Keratinocyte (primary cell): Measurements from ENCODE around the gene LARGE1.

Source experiments
- CTCF ChIP-seq, 3 experiments: IDR thresholded peaks in 1 of 3; conservative IDR thresholded peaks in 1 of 3; optimal IDR thresholded peaks in 1 of 3; 2 replicates in 2 of 3; 3 replicates in 1 of 3; pipeline versions ENCODE3 to v1.5.1; 2011; ENCODE audit warnings: low read length in 3 of 3, mild to moderate bottlenecking in 3 of 3, moderate library complexity in 2 of 3, control low read depth in 1 of 3, inconsistent platforms in 1 of 3; ENCODE audit not compliant: insufficient read depth in 2 of 3; ENCODE audit errors: extremely low read depth in 1 of 3
- EZH2 ChIP-seq: IDR thresholded peaks from one replicate; pipeline ENCODE4 v1.6.1; 2012; ENCODE audit warnings: inconsistent platforms, mild to moderate bottlenecking, low read length, moderate library complexity

- TF ChIP-seq CTCF (optimal IDR thresholded peaks at IDR 0.05 in 1 of 3, IDR thresholded peaks at IDR 0.05 in 1 of 3, conservative IDR thresholded peaks at IDR 0.05 in 1 of 3; ENCODE audit: extremely low read depth in 1 of 3, insufficient read depth in 2 of 3, low read length in 3 of 3) (no peak), EZH2 (no peak)
These were observed 26.8 kb downstream of the LARGE1 start for GRCh38 chr22:33893512-33893911.
